Mucosa of rectum (tissue), 2 donors: ENCODE results near the gene AFDN.

Source experiments
- H3K27ac ChIP-seq, 2 donors: one replicate each; pipeline ENCODE4 v1.7.0; 2013; ENCODE audit warnings: inconsistent platforms in 2 of 2, low read depth in 2 of 2, low read length in 2 of 2
- H3K27me3 ChIP-seq, 2 donors: one replicate each; pipeline ENCODE4 v1.7.0; 2013; ENCODE audit warnings: low read length in 2 of 2; ENCODE audit not compliant: control insufficient read depth in 2 of 2, insufficient read depth in 2 of 2
- H3K36me3 ChIP-seq, 2 donors: one replicate each; pipeline ENCODE4 v1.7.0; 2013; ENCODE audit warnings: low read length in 2 of 2; ENCODE audit not compliant: control insufficient read depth in 2 of 2, insufficient read depth in 2 of 2
- H3K4me1 ChIP-seq, 2 donors: one replicate each; pipeline ENCODE4 v1.7.0; 2013; ENCODE audit warnings: low read length in 2 of 2, mild to moderate bottlenecking in 1 of 2; ENCODE audit not compliant: control insufficient read depth in 2 of 2, insufficient read depth in 2 of 2
- H3K4me3 ChIP-seq, 2 donors: one replicate each; pipeline ENCODE4 v1.7.0; 2013; ENCODE audit warnings: low read length in 2 of 2
- H3K9ac ChIP-seq, 2 donors: one replicate each; pipeline ENCODE4 v1.7.0; 2013; ENCODE audit warnings: low read length in 2 of 2, low read depth in 1 of 2, mild to moderate bottlenecking in 1 of 2
- H3K9me3 ChIP-seq, 2 donors: one replicate each; pipeline ENCODE4 v1.7.0; 2013; ENCODE audit warnings: low read length in 2 of 2; ENCODE audit not compliant: control insufficient read depth in 2 of 2
- donor health status: healthy.
- donor health status: Normal muscosa, but diverticular disease.

Gene AFDN

GRCh38 chr6:167981916-167982462, 155.3 kb downstream of the AFDN start:
- Histone ChIP-seq H3K4me1 (no peaks in the 10 kb centered on the region), H3K27ac (no peak overlapping the region), H3K4me3 (no peak overlapping the region), H3K27me3 (no peaks in the 10 kb centered on the region), H3K36me3 (no peaks in the 10 kb centered on the region), H3K9me3 (no peaks in the 10 kb centered on the region), H3K9ac (no peak overlapping the region)

- H3K27ac ChIP-seq, result no peak overlapping the region
- no peaks in the 10 kb centered on the region for H3K36me3 ChIP-seq
- no peaks in the 10 kb centered on the region for H3K9me3 ChIP-seq
- no peaks in the 10 kb centered on the region for H3K4me1 ChIP-seq
- no peak overlapping the region for H3K4me3 ChIP-seq
- H3K27me3 ChIP-seq, result no peaks in the 10 kb centered on the region
- H3K9ac ChIP-seq, result no peak overlapping the region
These were observed 157.5 kb downstream of the AFDN start for GRCh38 chr6:167984144-167984719.

DNA sequence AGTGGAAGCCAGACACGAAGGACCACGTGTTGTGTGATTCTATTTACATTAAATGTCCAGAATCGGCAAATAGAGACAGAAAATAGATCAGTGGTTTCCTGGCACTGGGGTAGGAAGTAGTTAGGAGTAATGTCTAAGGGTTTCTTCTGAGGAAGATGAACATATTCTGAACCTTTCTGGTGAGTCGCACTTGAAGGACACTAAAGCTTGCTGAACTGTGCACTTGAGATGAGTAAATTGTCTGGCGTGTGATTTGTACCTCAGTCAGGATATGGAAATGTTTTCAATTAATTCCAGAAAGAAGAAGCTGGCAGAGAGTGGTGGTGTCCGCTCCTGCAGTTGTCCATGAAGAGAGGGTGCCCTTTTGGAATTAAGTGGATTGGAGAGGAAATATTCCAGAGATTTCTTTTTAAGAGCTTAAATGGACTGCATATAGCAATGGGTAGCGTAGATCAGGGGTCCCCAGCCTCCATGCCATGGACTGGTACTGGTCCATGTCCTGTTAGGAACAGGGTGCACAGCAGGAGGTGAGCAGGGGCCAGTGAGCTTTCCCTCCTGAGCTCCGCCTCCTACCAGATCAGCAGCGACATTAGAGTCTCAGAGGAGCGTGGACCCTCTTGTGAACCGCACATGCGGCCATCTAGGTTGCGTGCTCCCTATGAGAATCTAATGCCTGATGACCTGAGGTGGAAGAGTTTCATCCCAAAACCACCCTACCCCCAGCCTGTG, 158.3 kb downstream of the AFDN start:
- Histone ChIP-seq H3K36me3 (no peaks in the 10 kb centered on the region), H3K9ac (no peak overlapping the region), H3K27me3 (no peaks in the 10 kb centered on the region), H3K27ac (no peak overlapping the region), H3K4me3 (no peak overlapping the region), H3K4me1 (no peaks in the 10 kb centered on the region), H3K9me3 (no peaks in the 10 kb centered on the region)

- Histone ChIP-seq H3K27ac (no peak overlapping the region), H3K4me3 (no peak overlapping the region), H3K9ac (no peak overlapping the region)
These were observed 159.3 kb downstream of the AFDN start for GRCh38 chr6:167985911-167986595.

GRCh38 chr6:167987396-167988153, 160.9 kb downstream of the AFDN start:
- Histone ChIP-seq H3K27ac (no peak overlapping the region), H3K9me3 (no peaks in the 10 kb centered on the region), H3K36me3 (no peaks in the 10 kb centered on the region), H3K4me1 (no peaks in the 10 kb centered on the region), H3K4me3 (no peak overlapping the region), H3K27me3 (no peaks in the 10 kb centered on the region), H3K9ac (no peak overlapping the region)

More at GRCh38 chr6:167985911-167986595, 159.3 kb downstream of the AFDN start:
- Histone ChIP-seq H3K36me3 (no peaks in the 10 kb centered on the region), H3K27me3 (no peaks in the 10 kb centered on the region), H3K9me3 (no peaks in the 10 kb centered on the region), H3K4me1 (no peaks in the 10 kb centered on the region)

DNA sequence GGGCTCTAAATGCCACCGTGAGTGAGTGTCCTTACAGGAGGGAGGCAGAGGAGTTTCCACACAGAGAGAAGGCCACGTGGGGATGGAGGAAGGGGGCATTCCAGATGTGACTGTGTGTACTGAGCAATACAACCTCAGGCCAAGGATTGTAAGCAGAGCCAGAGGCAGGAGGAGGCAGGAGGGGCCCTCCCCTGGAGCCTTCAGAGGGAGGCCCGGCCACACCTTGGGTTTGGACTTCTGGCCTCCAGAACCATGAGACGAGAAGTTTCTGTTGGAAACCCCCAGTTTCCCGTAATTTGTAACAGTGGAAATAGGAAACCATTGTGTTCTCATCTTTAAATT, 161.4 kb downstream of the AFDN start:
- H3K27me3 ChIP-seq, result no peaks in the 10 kb centered on the region
- H3K4me1 ChIP-seq, result no peaks in the 10 kb centered on the region
- no peak overlapping the region for H3K9ac ChIP-seq
- no peaks in the 10 kb centered on the region for H3K9me3 ChIP-seq
- no peaks in the 10 kb centered on the region for H3K36me3 ChIP-seq
- H3K4me3 ChIP-seq, result no peak overlapping the region
- H3K27ac ChIP-seq, result no peak overlapping the region

GRCh38 chr6:167988945-167989841, 162.5 kb downstream of the AFDN start:
- no peaks in the 10 kb centered on the region for H3K27me3 ChIP-seq
- no peaks in the 10 kb centered on the region for H3K4me1 ChIP-seq
- no peak overlapping the region for H3K9ac ChIP-seq
- H3K36me3 ChIP-seq, result no peaks in the 10 kb centered on the region
- H3K27ac ChIP-seq, result no peak overlapping the region
- H3K9me3 ChIP-seq, result no peaks in the 10 kb centered on the region
- H3K4me3 ChIP-seq, result no peak overlapping the region

GRCh38 chr6:167990016-167990945, 163.6 kb downstream of the AFDN start:
- no peak overlapping the region for H3K4me3 ChIP-seq
- H3K9ac ChIP-seq, result no peak overlapping the region
- H3K36me3 ChIP-seq, result no peaks in the 10 kb centered on the region
- H3K4me1 ChIP-seq, result no peaks in the 10 kb centered on the region
- H3K9me3 ChIP-seq, result no peaks in the 10 kb centered on the region
- no peaks in the 10 kb centered on the region for H3K27me3 ChIP-seq
- H3K27ac ChIP-seq, result no peak overlapping the region

- H3K27ac ChIP-seq, result no peak overlapping the region
- no peaks in the 10 kb centered on the region for H3K27me3 ChIP-seq
- H3K36me3 ChIP-seq, result no peaks in the 10 kb centered on the region
These were observed 166.5 kb downstream of the AFDN start for GRCh38 chr6:167993169-167993568.

More at GRCh38 chr6:167993169-167993568, 166.5 kb downstream of the AFDN start:
- Histone ChIP-seq H3K4me3 (no peak overlapping the region), H3K9ac (no peak overlapping the region), H3K4me1 (no peaks in the 10 kb centered on the region), H3K9me3 (no peaks in the 10 kb centered on the region)
